H1 (cell line): ENCODE results near the gene KIF20A. TPM values are rescaled to one million over a fixed set of nuclear protein-coding genes. Genes with fewer than 3 reads are reported as not detected.

Experiments
- CTCF ChIA-PET: fragments of 300-600 bp; sonication (Branson Sonifier 250); formaldehyde crosslinking; loops from one replicate; lab custom pipeline; 2021; ENCODE audit not compliant: partially characterized antibody; lab: Charles Lee
- POLR2A ChIA-PET: fragments of 300-600 bp; sonication (Branson Sonifier 250); formaldehyde crosslinking; loops from one replicate; lab custom pipeline; 2021; ENCODE audit warnings: inconsistent platforms; ENCODE audit not compliant: partially characterized antibody; lab: Charles Lee
- DNase-seq, 2 experiments: peaks; one replicate each; pipeline versions ENCODE4 v3.0.0 to v3.0.0-alpha.2; 2010 to 2022; ENCODE audit warnings: low spot score in 2 of 2, low read depth in 1 of 2, mixed read lengths in 1 of 2
- FAIRE-seq: peaks from 2 replicates; lab custom pipeline; 2011; peaks lifted over from hg19 to GRCh38; lab: Jason Lieb, UNC
- H2AFZ ChIP-seq: 2 replicates; pipeline ENCODE4 v1.8.1; 2012; ENCODE audit warnings: low read length, inconsistent platforms
- H2AK5ac ChIP-seq: 2 replicates; pipeline ENCODE4 v1.6.1; 2013; ENCODE audit warnings: low read depth, low read length
- H2BK120ac ChIP-seq: replicated peaks from 2 replicates; pipeline ENCODE3; 2013; ENCODE audit warnings: low read depth, low read length, inconsistent platforms
- H2BK12ac ChIP-seq: 2 replicates; pipeline ENCODE4 v1.6.1; 2013; ENCODE audit warnings: low read depth, low read length
- H2BK15ac ChIP-seq: 2 replicates; pipeline ENCODE4 v1.6.1; 2013; ENCODE audit warnings: low read length
- H2BK20ac ChIP-seq: 2 replicates; pipeline ENCODE4 v1.6.1; 2013; ENCODE audit warnings: low read length
- H2BK5ac ChIP-seq: 2 replicates; pipeline ENCODE4 v1.6.1; 2013; ENCODE audit warnings: low read depth, low read length
- H3K14ac ChIP-seq: 2 replicates; pipeline ENCODE4 v1.6.1; 2013; ENCODE audit warnings: inconsistent platforms; ENCODE audit not compliant: insufficient read length
- H3K18ac ChIP-seq: 2 replicates; pipeline ENCODE4 v1.6.1; 2013; ENCODE audit warnings: low read length; ENCODE audit errors: extremely low read depth
- H3K23ac ChIP-seq: 2 replicates; pipeline ENCODE4 v1.6.1; 2013; ENCODE audit warnings: inconsistent platforms; ENCODE audit not compliant: insufficient read length
- H3K23me2 ChIP-seq: 2 replicates; pipeline ENCODE4 v1.6.1; 2013; ENCODE audit warnings: low read depth, low read length
- H3K27ac ChIP-seq: 2 replicates; pipeline ENCODE4 v1.6.1; 2011; ENCODE audit warnings: low read depth, low read length, inconsistent platforms
- H3K27me3 ChIP-seq, 4 experiments: replicated peaks in 1 of 4; 1 replicate in 1 of 4; 2 replicates in 3 of 4; pipeline versions ENCODE4 v1.6.1 to v1.8.1; 2011 to 2013; ENCODE audit warnings: low read length in 3 of 4, mild to moderate bottlenecking in 3 of 4, inconsistent platforms in 2 of 4, mixed read lengths in 2 of 4, moderate library complexity in 1 of 4; ENCODE audit not compliant: control insufficient read depth in 3 of 4, insufficient read depth in 3 of 4; ENCODE audit errors: extremely low read depth in 1 of 4
- H3K36me3 ChIP-seq, 4 experiments: 2 replicates each; pipeline versions ENCODE4 v1.6.1 to v1.8.1; 2011 to 2013; ENCODE audit warnings: mild to moderate bottlenecking in 4 of 4, low read length in 3 of 4, moderate library complexity in 2 of 4, control low read depth in 1 of 4, inconsistent platforms in 1 of 4; ENCODE audit not compliant: insufficient read depth in 4 of 4, control insufficient read depth in 2 of 4
- H3K4ac ChIP-seq: replicated peaks from 2 replicates; pipeline ENCODE3; 2013; ENCODE audit warnings: low read length, low read depth, mixed read lengths, inconsistent platforms; ENCODE audit not compliant: insufficient read length
- H3K4me1 ChIP-seq, 4 experiments: replicated peaks in 1 of 4; 1 replicate in 1 of 4; 2 replicates in 3 of 4; pipeline versions ENCODE4 v1.6.1 to v1.8.1; 2011 to 2013; ENCODE audit warnings: low read length in 3 of 4, inconsistent platforms in 2 of 4, mixed read lengths in 1 of 4; ENCODE audit not compliant: insufficient read depth in 4 of 4, control insufficient read depth in 3 of 4
- H3K4me2 ChIP-seq, 2 experiments: 2 replicates each; pipeline versions ENCODE4 v1.6.1 to v1.8.1; 2011 to 2013; ENCODE audit warnings: low read depth in 2 of 2, low read length in 2 of 2, control low read depth in 1 of 2, inconsistent platforms in 1 of 2, mild to moderate bottlenecking in 1 of 2; ENCODE audit not compliant: insufficient read depth in 1 of 2
- H3K4me3 ChIP-seq, 4 experiments: fragments of 200-600, 300-600 bp in 1 of 4; sonication (generic), shearing (Covaris generic), sonication (Bioruptor Twin) in 1 of 4; 2 replicates each; pipeline versions ENCODE4 v1.5.1 to v1.8.1; 2011 to 2016; ENCODE audit warnings: low read length in 4 of 4, low read depth in 3 of 4, control low read depth in 2 of 4, inconsistent platforms in 2 of 4, mild to moderate bottlenecking in 2 of 4, mixed read lengths in 1 of 4, moderate library complexity in 1 of 4; ENCODE audit not compliant: insufficient read depth in 2 of 4; ENCODE audit errors: extremely low read depth in 1 of 4
- H3K56ac ChIP-seq: replicated peaks from 2 replicates; pipeline ENCODE3; 2013; ENCODE audit warnings: low read depth, mild to moderate bottlenecking, mixed read lengths, low read length, inconsistent platforms; ENCODE audit not compliant: insufficient read length
- H3K79me1 ChIP-seq: 2 replicates; pipeline ENCODE4 v1.6.1; 2013; ENCODE audit warnings: low read depth, low read length, control low read depth
- H3K79me2 ChIP-seq, 2 experiments: 2 replicates each; pipeline versions ENCODE4 v1.6.1 to v1.8.1; 2012 to 2013; ENCODE audit warnings: low read length in 2 of 2, mild to moderate bottlenecking in 2 of 2, inconsistent platforms in 1 of 2; ENCODE audit not compliant: insufficient read depth in 2 of 2, control insufficient read depth in 1 of 2
- H3K9ac ChIP-seq, 4 experiments: replicated peaks in 1 of 4; 1 replicate in 1 of 4; 2 replicates in 3 of 4; pipeline versions ENCODE4 v1.6.1 to v1.8.1; 2011 to 2013; ENCODE audit warnings: low read depth in 3 of 4, low read length in 3 of 4, control low read depth in 2 of 4, mild to moderate bottlenecking in 2 of 4, moderate library complexity in 2 of 4, inconsistent platforms in 1 of 4; ENCODE audit errors: extremely low read depth in 1 of 4
- H3K9me3 ChIP-seq, 2 experiments: 2 replicates each; pipeline versions ENCODE4 v1.6.1 to v1.8.1; 2012 to 2013; ENCODE audit warnings: mild to moderate bottlenecking in 2 of 2, moderate library complexity in 2 of 2, control low read depth in 1 of 2, inconsistent platforms in 1 of 2, low read depth in 1 of 2, low read length in 1 of 2, mixed read lengths in 1 of 2; ENCODE audit not compliant: insufficient read depth in 2 of 2
- H4K20me1 ChIP-seq, 2 experiments: replicated peaks in 1 of 2; 2 replicates each; pipeline versions ENCODE3 to v1.8.1; 2011 to 2013; ENCODE audit warnings: inconsistent platforms in 2 of 2, low read length in 2 of 2, mild to moderate bottlenecking in 1 of 2; ENCODE audit not compliant: insufficient read depth in 2 of 2, control insufficient read depth in 1 of 2
- H4K5ac ChIP-seq: 2 replicates; pipeline ENCODE4 v1.6.1; 2013; ENCODE audit warnings: low read length, low read depth, mixed read lengths, inconsistent platforms; ENCODE audit not compliant: insufficient read length
- H4K8ac ChIP-seq: 2 replicates; pipeline ENCODE4 v1.8.0; 2013; ENCODE audit warnings: mild to moderate bottlenecking, moderate library complexity, low read length, inconsistent platforms; ENCODE audit not compliant: insufficient read depth; ENCODE audit errors: extremely low read depth
- H4K91ac ChIP-seq: replicated peaks from 2 replicates; pipeline ENCODE3; 2013; ENCODE audit warnings: low read length, mixed read lengths, inconsistent platforms; ENCODE audit not compliant: insufficient read length
- CBX8 ChIP-seq: fragments of 300-800, 300-1000 bp; sonication (generic); IDR thresholded peaks from 2 replicates; pipeline ENCODE4 v1.7.1; 2016; ENCODE audit warnings: low read depth, low read length, borderline replicate concordance
- HDAC2 ChIP-seq, 2 experiments: fragments of 300-600 bp in 1 of 2; sonication (generic) in 1 of 2; IDR thresholded peaks; 2 replicates each; pipeline ENCODE4 v1.6.1; 2011 to 2012; ENCODE audit warnings: low read depth in 2 of 2, low read length in 2 of 2, mild to moderate bottlenecking in 2 of 2, moderate library complexity in 2 of 2, borderline replicate concordance in 1 of 2, inconsistent platforms in 1 of 2
- MAX ChIP-seq: IDR thresholded peaks from 2 replicates; pipeline ENCODE4 v1.6.1; 2012; ENCODE audit warnings: inconsistent platforms
- RNF2 ChIP-seq: fragments of 200-900, 300-1000 bp; sonication (generic); IDR thresholded peaks from 2 replicates; pipeline ENCODE4 v1.7.1; 2016; ENCODE audit warnings: borderline replicate concordance, low read depth, mild to moderate bottlenecking, antibody characterized with exemption, low read length; ENCODE audit not compliant: poor library complexity, severe bottlenecking; ENCODE audit errors: missing control alignments
- SRF ChIP-seq: IDR thresholded peaks from 2 replicates; pipeline ENCODE4 v1.6.1; 2011; ENCODE audit warnings: mild to moderate bottlenecking, low read depth, low read length, moderate library complexity
- WGBS, 2 experiments: shearing (Covaris generic) in 1 of 2; methylation state at CpG; one replicate each; pipeline versions ENCODE4 v1.1.6 to v1.1.7; 2013 to 2015; ENCODE audit warnings: low lambda C conversion rate in 2 of 2, mixed read lengths in 2 of 2, inconsistent platforms in 1 of 2, low coverage in 1 of 2, missing lambda C conversion rate in 1 of 2; ENCODE audit not compliant: insufficient replicate concordance in 2 of 2, insufficient coverage in 1 of 2, insufficient read length in 1 of 2; ENCODE audit errors: extremely low coverage in 1 of 2, missing lambda C conversion rate in 1 of 2; 5-methylcytosine and 5-hydroxymethylcytosine counted together
- polyA plus RNA-seq, 7 experiments: library from polyadenylated mRNA; depleted of rRNA in 3 of 7; stranded (reverse) in 5 of 7; unstranded in 2 of 7; fragments of >200 nt in 5 of 7; fragments of 200-250 nt in 2 of 7; gene quantifications; 1 replicate in 5 of 7; 2 replicates in 1 of 7; 4 replicates in 1 of 7; pipeline versions ENCODE4 v1.2.1 to v1.2.3, GENCODE V29; 2011 to 2013; ENCODE audit warnings: missing spikeins in 2 of 7, mixed read lengths in 2 of 7
- total RNA-seq: library from RNA; stranded (reverse); fragmentation: NEBNext Ultra II Directional; extraction: Animal tissue kit (Norgen Biotek cat#: 25700); gene quantifications from 2 replicates; pipeline ENCODE4 v1.2.1, GENCODE V29; 2021

Gene KIF20A
- total and polyA plus RNA-seq, 2 of the 8 experiments (the other 6 are each of a cell fraction or from before 2014, with no cell fraction given): 33.3 to 67.1 TPM

DNA sequence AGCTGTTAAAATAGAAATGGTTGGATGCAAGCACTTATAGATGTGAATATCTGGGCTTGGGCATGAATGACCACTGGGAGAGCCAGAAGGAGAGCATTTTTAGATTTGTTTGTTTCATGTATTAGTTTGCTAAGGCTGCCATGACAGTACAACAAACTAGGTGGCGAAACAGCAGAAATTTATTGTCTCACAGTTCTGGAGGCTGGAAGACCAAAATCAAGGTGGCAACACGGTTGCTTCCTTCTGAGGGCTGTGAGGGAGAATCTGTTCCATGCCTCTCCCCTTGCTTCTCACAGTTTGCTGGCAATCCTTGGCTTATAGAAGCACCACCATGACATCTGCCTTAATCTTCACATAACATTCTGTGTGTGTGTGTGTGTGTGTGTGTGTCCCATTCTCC is 54.4 kb downstream of the KIF20A start:
- ChIA-PET CTCF (interaction anchor here (0.7 to 11.8 kb wide), 5 partner anchors 10 to 394 kb away, joined by 3 to 112 read pairs (median 3); no protein-coding TSS in a partner anchor), POLR2A (interaction anchor here (2.6 kb wide), 1 partner anchor 20 kb away, joined by 7 read pairs; the partner anchor contains the start of gene CDC23)
- TF ChIP-seq MAX: no peak
- no peak for TF ChIP-seq HDAC2 (IDR thresholded peaks at IDR 0.05; ENCODE audit: borderline replicate concordance in 1 of 2, low read depth in 2 of 2, low read length in 2 of 2)
- no peak for TF ChIP-seq RNF2
- TF ChIP-seq SRF: no peak
- no peak for TF ChIP-seq CBX8
- H2AFZ ChIP-seq: no peak overlapping the region
- H3K4me2 ChIP-seq: no peak overlapping the region
- H3K4ac ChIP-seq: no peak overlapping the region
- H4K5ac ChIP-seq: no peak overlapping the region
- no peak overlapping the region for H3K18ac ChIP-seq
- FAIRE-seq (no peak), DNase-seq (no peak)
- no peaks in the 10 kb centered on the region for H3K4me1 ChIP-seq
- H3K23me2 ChIP-seq: no peaks in the 10 kb centered on the region; the same call in 1 of the 2 replicates
- WGBS, 2 experiments: 83% methylated on average over 2 of the region's 2 CpGs; no CpG with 5 or more reads in 1 of the 2 experiments
- H3K79me2 ChIP-seq: no peaks in the 10 kb centered on the region
- H4K8ac ChIP-seq: no peak overlapping the region
- no peak overlapping the region for H3K23ac ChIP-seq
- H3K4me3 ChIP-seq: no peak overlapping the region
- H2BK15ac ChIP-seq: no peak overlapping the region
- H2BK120ac ChIP-seq: no peak overlapping the region
- H2AK5ac ChIP-seq: no peak overlapping the region
- no peak overlapping the region for H2BK12ac ChIP-seq
- no peak overlapping the region for H3K56ac ChIP-seq
- no peaks in the 10 kb centered on the region for H3K27me3 ChIP-seq
- H2BK5ac ChIP-seq: no peak overlapping the region
- H3K9ac ChIP-seq: no peak overlapping the region
- no peak overlapping the region for H2BK20ac ChIP-seq
- H3K14ac ChIP-seq: no peak overlapping the region
- no peaks in the 10 kb centered on the region for H3K9me3 ChIP-seq
- H4K20me1 ChIP-seq: no peaks in the 10 kb centered on the region
- H3K36me3 ChIP-seq: no peaks in the 10 kb centered on the region
- no peak overlapping the region for H4K91ac ChIP-seq
- no peaks in the 10 kb centered on the region for H3K79me1 ChIP-seq
- no peak overlapping the region for H3K27ac ChIP-seq
